HG02623 (cell line): ENCODE measurements around the gene LYAR.

ENCODE experiments used
- ATAC-seq: cut with Tn5 transposase; IDR thresholded peaks from one replicate; pipeline ENCODE4 v1.9.1; 2021; ENCODE audit warnings: moderate library complexity; ENCODE audit not compliant: unreplicated experiment

LYAR gene

DNA sequence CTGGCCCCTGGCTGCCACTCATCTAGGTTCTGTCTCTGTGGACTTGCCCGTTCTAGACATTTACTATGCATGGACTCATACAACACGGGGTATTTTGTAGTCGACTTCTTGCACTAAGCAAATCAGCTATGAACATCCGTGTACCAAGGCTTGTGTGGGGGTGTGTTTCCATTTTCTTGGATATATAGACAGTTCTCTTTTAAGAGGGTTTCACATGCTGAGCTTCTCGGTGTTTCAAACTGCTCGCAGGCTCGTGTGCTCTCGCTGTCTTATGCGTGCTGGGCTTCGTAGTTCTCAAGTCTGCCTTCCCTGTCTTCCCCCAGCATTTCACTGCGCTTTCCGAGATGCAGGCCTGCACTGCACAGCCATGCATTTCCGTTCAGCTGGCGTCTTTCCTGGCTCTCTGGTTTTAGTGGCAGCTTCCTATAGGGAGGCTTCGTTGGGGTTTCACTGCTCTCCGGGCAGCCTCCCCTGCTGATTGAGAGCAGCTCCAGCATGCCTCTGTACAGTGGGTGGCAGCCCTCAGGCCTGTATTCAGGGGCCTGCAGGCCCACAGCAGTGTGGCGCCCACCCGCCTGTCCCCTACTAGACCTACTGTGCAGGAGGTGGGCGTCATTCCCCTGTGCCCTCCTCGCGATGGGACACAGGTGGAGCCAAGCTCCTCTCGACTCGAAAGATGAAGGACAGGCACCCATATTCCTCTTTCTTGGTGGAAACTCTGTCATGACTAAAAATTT, 27.7 kb upstream of the LYAR start:
- ATAC-seq: no peak

DNA sequence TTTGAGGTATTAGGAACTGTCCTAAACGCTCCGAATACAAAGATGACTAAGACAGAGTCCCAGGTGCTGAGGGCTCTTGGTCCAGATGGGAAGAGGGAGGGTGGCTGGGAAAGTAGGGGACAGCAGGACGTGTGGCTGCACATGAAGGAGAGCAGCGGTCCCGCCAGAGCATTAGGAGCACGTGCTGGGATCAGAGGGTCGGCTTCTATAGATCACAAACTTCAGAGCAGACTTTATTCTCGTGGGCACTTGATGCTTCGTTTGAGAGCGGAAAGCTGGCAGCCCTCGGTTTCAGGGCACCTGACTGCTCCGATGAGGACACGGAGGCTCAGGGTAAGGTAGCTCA, 26.2 kb upstream of the LYAR start:
- no peak for ATAC-seq

GRCh38 chr4:4315461-4316149, 25.7 kb upstream of the LYAR start:
- ATAC-seq: no peak

- no peak for ATAC-seq
These were observed 21.2 kb upstream of the LYAR start for GRCh38 chr4:4311193-4311592.

GRCh38 chr4:4308800-4309441, 19.0 kb upstream of the LYAR start:
- no peak for ATAC-seq

- ATAC-seq: no peak
These were observed 17.0 kb upstream of the LYAR start for GRCh38 chr4:4306920-4307319.

DNA sequence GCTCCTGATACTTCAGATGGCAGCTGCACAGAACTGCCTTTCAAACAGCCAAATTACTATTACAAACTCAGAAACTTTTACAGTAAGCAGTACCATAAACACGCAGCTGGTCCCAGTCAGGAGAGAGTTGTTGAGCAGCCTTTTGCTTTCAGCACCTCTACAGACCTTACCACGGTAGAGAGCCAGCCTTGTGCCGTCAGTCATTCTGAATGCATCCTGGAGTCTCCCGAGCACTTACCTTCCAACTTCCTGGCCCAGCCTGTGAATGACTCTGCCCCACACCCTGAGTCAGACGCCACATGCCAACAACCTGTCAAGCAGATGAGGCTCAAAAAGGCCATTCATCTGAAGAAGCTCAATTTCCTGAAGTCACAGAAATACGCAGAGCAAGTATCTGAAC, 12.5 kb upstream of the LYAR start:
- no peak for ATAC-seq

- ATAC-seq: no peak
These were observed 12.0 kb upstream of the LYAR start for GRCh38 chr4:4302001-4302400.

GRCh38 chr4:4299006-4299405, 9.1 kb upstream of the LYAR start:
- ATAC-seq: no peak

GRCh38 chr4:4296283-4296846, 6.4 kb upstream of the LYAR start:
- no peak for ATAC-seq

DNA sequence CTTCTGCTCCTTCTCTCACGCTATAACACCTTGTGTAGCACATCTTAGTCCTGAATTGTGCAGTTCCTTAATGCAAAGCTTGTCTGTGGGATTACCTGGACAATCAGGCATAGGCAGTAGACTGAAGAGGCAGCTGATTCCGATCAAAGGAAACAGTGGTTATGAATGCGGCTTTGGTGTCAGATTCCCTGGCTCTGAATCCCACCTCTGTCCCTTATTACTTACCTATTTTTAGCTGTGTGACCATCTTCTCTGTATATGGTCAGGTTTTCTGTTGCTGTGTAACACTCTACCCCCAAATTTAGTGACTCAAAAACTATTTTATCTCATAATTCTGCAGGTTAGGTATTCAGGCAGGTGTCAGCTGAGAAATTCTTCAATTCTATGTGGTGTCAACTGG, 3.3 kb upstream of the LYAR start:
- ATAC-seq: no peak

GRCh38 chr4:4289597-4289940, 385 bp downstream of the LYAR start:
- no peak for ATAC-seq

DNA sequence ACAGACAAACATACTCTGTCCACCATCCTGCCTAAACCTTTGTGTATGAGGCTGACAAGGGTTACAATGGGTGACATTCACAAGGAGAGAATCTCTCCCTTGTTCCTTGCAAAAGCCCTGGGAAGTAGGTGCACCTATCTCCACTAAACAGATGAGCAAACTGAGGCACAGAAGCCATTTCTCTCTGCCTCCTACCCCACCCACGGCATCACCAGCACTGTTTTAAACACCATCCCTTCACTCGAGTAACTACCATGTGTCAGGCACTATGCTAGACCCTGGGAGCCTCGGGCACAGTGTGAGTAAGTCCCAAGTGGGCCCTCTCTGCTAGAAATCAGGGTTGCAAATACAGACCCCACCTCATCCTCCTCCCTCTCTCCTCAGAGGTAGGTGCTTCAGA, 899 bp downstream of the LYAR start:
- no peak for ATAC-seq

DNA sequence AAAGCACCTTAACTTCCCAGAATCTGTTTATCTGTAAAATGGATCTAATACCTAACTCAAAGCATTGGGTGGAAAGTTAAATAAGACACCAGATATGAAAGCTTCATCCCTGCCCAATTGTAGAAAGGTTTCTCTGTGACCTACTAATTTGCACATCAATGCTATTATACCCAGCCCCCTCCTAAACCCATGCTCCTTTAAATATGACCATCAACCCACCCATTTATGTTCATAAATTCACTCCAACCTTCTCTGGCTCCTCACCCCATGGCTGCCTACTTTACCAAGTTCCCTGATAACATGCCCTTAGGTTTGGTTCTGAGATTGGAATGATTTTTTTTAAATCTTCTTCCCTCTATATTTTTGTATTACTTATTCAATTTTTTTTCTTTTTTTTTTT, 1.9 kb downstream of the LYAR start:
- ATAC-seq: no peak

GRCh38 chr4:4284827-4285618, 4.9 kb downstream of the LYAR start:
- no peak for ATAC-seq

- no peak for ATAC-seq
These were observed 8.2 kb downstream of the LYAR start for GRCh38 chr4:4281787-4282186.

DNA sequence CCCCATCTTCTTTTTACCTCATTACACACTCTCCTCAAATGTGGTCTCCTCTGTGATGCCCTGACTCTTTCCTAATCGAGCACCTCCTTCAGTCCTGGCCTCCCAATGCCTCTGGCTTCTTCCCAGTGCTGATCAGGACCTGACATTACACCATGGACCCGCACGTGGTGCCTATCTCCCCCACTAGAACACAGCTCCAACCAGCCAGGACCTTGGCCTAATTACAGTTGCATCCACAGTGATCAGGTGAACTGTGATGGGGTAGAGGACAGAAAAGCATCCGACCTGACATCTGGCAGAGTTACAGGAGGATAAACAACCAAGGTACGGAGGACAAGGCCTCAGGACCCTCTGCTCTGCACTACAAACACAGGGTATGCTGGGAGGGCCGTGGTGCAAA, 12.4 kb downstream of the LYAR start:
- no peak for ATAC-seq

DNA sequence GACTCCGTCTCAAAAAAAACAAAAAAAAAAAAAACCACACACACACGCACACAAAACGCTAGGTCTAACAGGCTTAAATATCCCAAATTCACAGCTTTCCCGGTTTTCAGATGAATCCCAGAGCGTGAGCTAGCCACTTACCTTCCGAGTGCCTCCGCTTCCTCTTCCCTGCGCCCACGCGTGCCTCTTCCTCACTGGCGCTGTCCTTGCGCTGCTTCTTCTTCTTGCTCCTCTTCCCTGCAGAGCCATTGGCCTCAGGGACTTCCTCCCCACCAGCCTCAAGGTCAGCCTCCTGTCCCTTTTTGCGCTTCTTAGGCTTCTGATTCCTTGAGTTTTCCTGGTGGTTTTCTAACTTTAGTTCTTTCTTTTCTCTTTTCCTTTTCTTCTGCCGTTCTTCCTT, 15.7 kb downstream of the LYAR start:
- ATAC-seq: no peak

DNA sequence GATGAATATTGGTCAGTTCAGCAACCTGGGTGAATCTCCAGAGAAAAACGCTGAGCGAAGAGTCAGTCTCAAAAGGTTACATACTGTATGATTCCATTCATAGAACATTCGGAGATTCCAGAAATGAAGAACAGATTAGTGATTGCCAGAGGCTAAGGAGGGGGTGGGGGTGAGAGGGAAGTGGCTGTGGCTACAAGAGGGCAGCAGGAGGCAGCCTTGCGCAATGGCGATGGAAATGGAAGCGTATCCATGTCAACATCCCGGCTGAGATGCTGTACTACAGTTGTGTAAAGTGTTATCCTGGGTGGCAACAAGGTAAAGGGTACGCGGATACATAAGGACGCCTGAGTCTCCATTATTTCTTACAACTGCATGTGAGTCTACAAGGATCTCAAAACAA, 18.0 kb downstream of the LYAR start:
- ATAC-seq: no peak

DNA sequence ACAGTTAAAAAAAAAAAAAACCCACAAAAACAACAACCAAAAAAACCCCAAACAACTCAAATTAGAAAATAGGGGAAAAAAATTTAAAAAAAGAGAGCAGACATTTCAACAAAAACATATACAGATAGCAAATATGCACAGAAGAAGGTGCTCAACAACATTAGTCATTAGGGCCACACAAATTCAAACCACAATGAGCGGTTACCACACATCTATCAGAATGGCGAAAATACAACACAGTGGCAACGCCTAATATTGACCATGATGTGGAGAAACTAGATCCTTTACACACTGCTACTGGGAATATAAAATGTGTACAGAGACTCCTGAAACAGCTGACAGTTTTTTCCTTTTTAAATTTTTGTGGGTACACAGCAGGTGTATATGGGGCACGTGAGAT, 19.4 kb downstream of the LYAR start:
- ATAC-seq: no peak

GRCh38 chr4:4269856-4270255, 20.1 kb downstream of the LYAR start:
- ATAC-seq: no peak
